HepG2 (cell line): ENCODE results near the gene PITX3. TPM values are rescaled to one million over a fixed set of nuclear protein-coding genes. Genes with fewer than 3 reads are reported as not detected.

ENCODE experiments used
- ARID2 ChIP-seq: sonication (generic); formaldehyde crosslinking; IDR thresholded peaks from 2 replicates; pipeline ENCODE4 v1.8.1; 2022; ENCODE audit warnings: mild to moderate bottlenecking, missing genetic modification reagents, borderline replicate concordance
- ATRX ChIP-seq: sonication (generic); formaldehyde crosslinking; IDR thresholded peaks from 2 replicates; pipeline ENCODE4 v1.4.0; 2020; ENCODE audit warnings: missing genetic modification reagents, borderline replicate concordance
- CHCHD3 ChIP-seq: sonication (generic); formaldehyde crosslinking; IDR thresholded peaks from 2 replicates; pipeline ENCODE4 v1.8.0; 2022; ENCODE audit warnings: mild to moderate bottlenecking, missing genetic modification reagents, moderate library complexity
- CREM ChIP-seq, 2 experiments: sonication (generic) in 1 of 2; formaldehyde crosslinking in 1 of 2; IDR thresholded peaks; 2 replicates each; pipeline versions ENCODE4 v1.4.0 to v1.6.1; 2016 to 2020; ENCODE audit warnings: antibody characterized with exemption in 1 of 2, mild to moderate bottlenecking in 1 of 2, missing genetic modification reagents in 1 of 2
- GTF3A ChIP-seq: sonication (generic); formaldehyde crosslinking; conservative IDR thresholded peaks from 2 replicates; pipeline ENCODE4 v1.4.0; 2020; ENCODE audit warnings: mild to moderate bottlenecking, missing genetic modification reagents
- IRF2 ChIP-seq: IDR thresholded peaks from 2 replicates; pipeline ENCODE4 v1.6.1; 2018; ENCODE audit warnings: missing genetic modification reagents, missing compliant biosample characterization
- MAFF ChIP-seq: IDR thresholded peaks from 2 replicates; pipeline ENCODE4 v1.6.1; 2011; ENCODE audit warnings: low read depth, low read length, improper control_type of control experiment
- MTF2 ChIP-seq: sonication (generic); formaldehyde crosslinking; IDR thresholded peaks from 2 replicates; pipeline ENCODE4 v1.5.0; 2020; ENCODE audit warnings: missing genetic modification reagents, borderline replicate concordance
- MXI1 ChIP-seq: IDR thresholded peaks from 3 replicates; pipeline ENCODE4 v1.6.1; 2012; ENCODE audit warnings: low read depth, low read length, inconsistent platforms, borderline replicate concordance
- RAD21 ChIP-seq: fragments of 450-650 bp; formaldehyde crosslinking; IDR thresholded peaks from 2 replicates; pipeline ENCODE4 v1.5.0; 2020; ENCODE audit warnings: mild to moderate bottlenecking
- SALL1 ChIP-seq: sonication (generic); formaldehyde crosslinking; IDR thresholded peaks from 2 replicates; pipeline ENCODE4 v1.8.0; 2022; ENCODE audit warnings: mild to moderate bottlenecking, missing genetic modification reagents
- SAP130 ChIP-seq: IDR thresholded peaks from 2 replicates; pipeline ENCODE4 v1.6.1; 2016; ENCODE audit warnings: low read depth
- ZNF501 ChIP-seq: sonication (generic); formaldehyde crosslinking; IDR thresholded peaks from 2 replicates; pipeline ENCODE4 v1.5.1; 2020; ENCODE audit warnings: mild to moderate bottlenecking, moderate library complexity, missing genetic modification reagents
- ZNF546 ChIP-seq: sonication (generic); formaldehyde crosslinking; conservative IDR thresholded peaks from 2 replicates; pipeline ENCODE4 v1.8.1; 2023; ENCODE audit warnings: mild to moderate bottlenecking, missing genetic modification reagents
- ZNF615 ChIP-seq: sonication (generic); formaldehyde crosslinking; IDR thresholded peaks from 2 replicates; pipeline ENCODE4 v1.5.0; 2020; ENCODE audit warnings: mild to moderate bottlenecking, missing genetic modification reagents, borderline replicate concordance
- ZNF644 ChIP-seq: IDR thresholded peaks from 2 replicates; pipeline ENCODE4 v1.6.1; 2016; ENCODE audit warnings: low read depth
- polyA plus RNA-seq, 8 experiments: library from polyadenylated mRNA; depleted of rRNA in 3 of 8; stranded (reverse) in 7 of 8; unstranded in 1 of 8; fragments of >200 nt; fragmentation: Illumina TruSeq in 4 of 8; extraction: Trizol in 4 of 8; gene quantifications; 2 replicates each; pipeline versions ENCODE4 v1.2.1 to v1.2.3, GENCODE V29; 2011 to 2016; ENCODE audit warnings: low read depth in 4 of 8, missing spikeins in 1 of 8, mixed read lengths in 1 of 8; ENCODE audit not compliant: insufficient read depth in 1 of 8
- total RNA-seq, 5 experiments: library from RNA; depleted of rRNA; stranded (reverse); fragments of >200 nt; fragmentation: Illumina TruSeq; extraction: Trizol; gene quantifications; 2 replicates each; pipeline ENCODE4 v1.2.3, GENCODE V29; 2016; ENCODE audit warnings: low read depth in 1 of 5
- TF ChIP-seq, protein P1 (sequence below): sonication (generic); formaldehyde crosslinking; IDR thresholded peaks from 2 replicates; pipeline ENCODE4 v1.4.0; 2020; ENCODE audit warnings: missing genetic modification reagents, borderline replicate concordance
- TF ChIP-seq, protein P2 (sequence below): sonication (generic); formaldehyde crosslinking; IDR thresholded peaks from 2 replicates; pipeline ENCODE4 v1.4.0; 2020; ENCODE audit warnings: missing genetic modification reagents
- TF ChIP-seq, protein P3 (sequence below): sonication (generic); formaldehyde crosslinking; IDR thresholded peaks from 2 replicates; pipeline ENCODE4 v1.4.0; 2020; ENCODE audit warnings: missing genetic modification reagents

PITX3 gene
- total and polyA plus RNA-seq, 2 of the 13 experiments (the other 11 are each of a cell fraction or from before 2014, with no cell fraction given) = not detected

GRCh38 chr10:102241444-102242117 lies at the start of gene PITX3 (continued):
- TF ChIP-seq, protein P1, sequence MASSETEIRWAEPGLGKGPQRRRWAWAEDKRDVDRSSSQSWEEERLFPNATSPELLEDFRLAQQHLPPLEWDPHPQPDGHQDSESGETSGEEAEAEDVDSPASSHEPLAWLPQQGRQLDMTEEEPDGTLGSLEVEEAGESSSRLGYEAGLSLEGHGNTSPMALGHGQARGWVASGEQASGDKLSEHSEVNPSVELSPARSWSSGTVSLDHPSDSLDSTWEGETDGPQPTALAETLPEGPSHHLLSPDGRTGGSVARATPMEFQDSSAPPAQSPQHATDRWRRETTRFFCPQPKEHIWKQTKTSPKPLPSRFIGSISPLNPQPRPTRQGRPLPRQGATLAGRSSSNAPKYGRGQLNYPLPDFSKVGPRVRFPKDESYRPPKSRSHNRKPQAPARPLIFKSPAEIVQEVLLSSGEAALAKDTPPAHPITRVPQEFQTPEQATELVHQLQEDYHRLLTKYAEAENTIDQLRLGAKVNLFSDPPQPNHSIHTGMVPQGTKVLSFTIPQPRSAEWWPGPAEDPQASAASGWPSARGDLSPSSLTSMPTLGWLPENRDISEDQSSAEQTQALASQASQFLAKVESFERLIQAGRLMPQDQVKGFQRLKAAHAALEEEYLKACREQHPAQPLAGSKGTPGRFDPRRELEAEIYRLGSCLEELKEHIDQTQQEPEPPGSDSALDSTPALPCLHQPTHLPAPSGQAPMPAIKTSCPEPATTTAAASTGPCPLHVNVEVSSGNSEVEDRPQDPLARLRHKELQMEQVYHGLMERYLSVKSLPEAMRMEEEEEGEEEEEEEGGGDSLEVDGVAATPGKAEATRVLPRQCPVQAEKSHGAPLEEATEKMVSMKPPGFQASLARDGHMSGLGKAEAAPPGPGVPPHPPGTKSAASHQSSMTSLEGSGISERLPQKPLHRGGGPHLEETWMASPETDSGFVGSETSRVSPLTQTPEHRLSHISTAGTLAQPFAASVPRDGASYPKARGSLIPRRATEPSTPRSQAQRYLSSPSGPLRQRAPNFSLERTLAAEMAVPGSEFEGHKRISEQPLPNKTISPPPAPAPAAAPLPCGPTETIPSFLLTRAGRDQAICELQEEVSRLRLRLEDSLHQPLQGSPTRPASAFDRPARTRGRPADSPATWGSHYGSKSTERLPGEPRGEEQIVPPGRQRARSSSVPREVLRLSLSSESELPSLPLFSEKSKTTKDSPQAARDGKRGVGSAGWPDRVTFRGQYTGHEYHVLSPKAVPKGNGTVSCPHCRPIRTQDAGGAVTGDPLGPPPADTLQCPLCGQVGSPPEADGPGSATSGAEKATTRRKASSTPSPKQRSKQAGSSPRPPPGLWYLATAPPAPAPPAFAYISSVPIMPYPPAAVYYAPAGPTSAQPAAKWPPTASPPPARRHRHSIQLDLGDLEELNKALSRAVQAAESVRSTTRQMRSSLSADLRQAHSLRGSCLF (CRISPR knock-in tag) = no peak
- peak; percentile 98; the same call in 2 of the 3 replicates for TF ChIP-seq MXI1
- no peak for TF ChIP-seq MAFF
- TF ChIP-seq ZNF546 (CRISPR knock-in tag) = no peak
- no peak for TF ChIP-seq GTF3A
- peak; percentile 61; the same call in 1 of the 2 replicates for TF ChIP-seq ZNF501 (CRISPR knock-in tag)
- TF ChIP-seq ARID2 (CRISPR knock-in tag) = no peak
- TF ChIP-seq, protein P2, sequence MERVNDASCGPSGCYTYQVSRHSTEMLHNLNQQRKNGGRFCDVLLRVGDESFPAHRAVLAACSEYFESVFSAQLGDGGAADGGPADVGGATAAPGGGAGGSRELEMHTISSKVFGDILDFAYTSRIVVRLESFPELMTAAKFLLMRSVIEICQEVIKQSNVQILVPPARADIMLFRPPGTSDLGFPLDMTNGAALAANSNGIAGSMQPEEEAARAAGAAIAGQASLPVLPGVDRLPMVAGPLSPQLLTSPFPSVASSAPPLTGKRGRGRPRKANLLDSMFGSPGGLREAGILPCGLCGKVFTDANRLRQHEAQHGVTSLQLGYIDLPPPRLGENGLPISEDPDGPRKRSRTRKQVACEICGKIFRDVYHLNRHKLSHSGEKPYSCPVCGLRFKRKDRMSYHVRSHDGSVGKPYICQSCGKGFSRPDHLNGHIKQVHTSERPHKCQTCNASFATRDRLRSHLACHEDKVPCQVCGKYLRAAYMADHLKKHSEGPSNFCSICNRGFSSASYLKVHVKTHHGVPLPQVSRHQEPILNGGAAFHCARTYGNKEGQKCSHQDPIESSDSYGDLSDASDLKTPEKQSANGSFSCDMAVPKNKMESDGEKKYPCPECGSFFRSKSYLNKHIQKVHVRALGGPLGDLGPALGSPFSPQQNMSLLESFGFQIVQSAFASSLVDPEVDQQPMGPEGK (CRISPR knock-in tag) = peak; percentile 43
- TF ChIP-seq, protein P3, sequence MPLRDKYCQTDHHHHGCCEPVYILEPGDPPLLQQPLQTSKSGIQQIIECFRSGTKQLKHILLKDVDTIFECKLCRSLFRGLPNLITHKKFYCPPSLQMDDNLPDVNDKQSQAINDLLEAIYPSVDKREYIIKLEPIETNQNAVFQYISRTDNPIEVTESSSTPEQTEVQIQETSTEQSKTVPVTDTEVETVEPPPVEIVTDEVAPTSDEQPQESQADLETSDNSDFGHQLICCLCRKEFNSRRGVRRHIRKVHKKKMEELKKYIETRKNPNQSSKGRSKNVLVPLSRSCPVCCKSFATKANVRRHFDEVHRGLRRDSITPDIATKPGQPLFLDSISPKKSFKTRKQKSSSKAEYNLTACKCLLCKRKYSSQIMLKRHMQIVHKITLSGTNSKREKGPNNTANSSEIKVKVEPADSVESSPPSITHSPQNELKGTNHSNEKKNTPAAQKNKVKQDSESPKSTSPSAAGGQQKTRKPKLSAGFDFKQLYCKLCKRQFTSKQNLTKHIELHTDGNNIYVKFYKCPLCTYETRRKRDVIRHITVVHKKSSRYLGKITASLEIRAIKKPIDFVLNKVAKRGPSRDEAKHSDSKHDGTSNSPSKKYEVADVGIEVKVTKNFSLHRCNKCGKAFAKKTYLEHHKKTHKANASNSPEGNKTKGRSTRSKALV (CRISPR knock-in tag) = peak; percentile 65; the same call in 1 of the 2 replicates
- no peak for TF ChIP-seq ATRX (CRISPR knock-in tag)
- TF ChIP-seq SALL1 (CRISPR knock-in tag) = peak; percentile 48; the same call in 1 of the 2 replicates
- TF ChIP-seq IRF2 = no peak; the same call in 1 of the 2 replicates
- TF ChIP-seq RAD21 (CRISPR knock-in tag) = peak; percentile 30; the same call in 1 of the 2 replicates
- TF ChIP-seq ZNF644 (CRISPR knock-in tag) = no peak
- no peak for TF ChIP-seq CHCHD3 (CRISPR knock-in tag)
- TF ChIP-seq SAP130 = peak; percentile 96
- TF ChIP-seq ZNF615 (CRISPR knock-in tag) = no peak
- no peak for TF ChIP-seq MTF2 (CRISPR knock-in tag)
- TF ChIP-seq CREM (IDR thresholded peaks at IDR 0.05) = no peak
- no peak for TF ChIP-seq CREM (CRISPR knock-in tag; IDR thresholded peaks at IDR 0.05)
